CD4-positive, CD25-positive, alpha-beta regulatory T cell (primary cell): ENCODE measurements around the gene TNK1. TPM values are rescaled to one million over a fixed set of nuclear protein-coding genes. Genes with fewer than 3 reads are reported as not detected.

Experiments
- ATAC-seq, 2 donors: fragments of 150-1000 bp; cut with Tn5 transposase; one replicate each; pipeline ENCODE4 v1.10.0; 2021; ENCODE audit warnings: low read depth in 2 of 2, moderate number of reproducible peaks in 2 of 2, moderate library complexity in 1 of 2
- DNase-seq, 3 donors: peaks; one replicate each; pipeline versions ENCODE4 v3.0.0 to v3.0.0-alpha.2; 2012 to 2022; ENCODE audit warnings: mixed read lengths in 1 of 3
- H3K27ac ChIP-seq: one replicate; pipeline ENCODE4 v1.7.0; 2013; ENCODE audit warnings: mild to moderate bottlenecking, low read length; ENCODE audit not compliant: insufficient read depth, poor library complexity, severe bottlenecking
- H3K27me3 ChIP-seq: one replicate; pipeline ENCODE4 v1.7.0; 2013; ENCODE audit warnings: low read length; ENCODE audit not compliant: control insufficient read depth, insufficient read depth
- H3K36me3 ChIP-seq: one replicate; pipeline ENCODE4 v1.7.0; 2013; ENCODE audit warnings: mild to moderate bottlenecking, low read length, moderate library complexity; ENCODE audit not compliant: control insufficient read depth, insufficient read depth
- H3K4me1 ChIP-seq: 2 replicates; pipeline ENCODE4 v1.7.0; 2013; ENCODE audit warnings: mild to moderate bottlenecking, low read length; ENCODE audit not compliant: insufficient read depth, control insufficient read depth, poor library complexity, severe bottlenecking
- H3K4me3 ChIP-seq: one replicate; pipeline ENCODE4 v1.7.0; 2013; ENCODE audit warnings: low read depth, mild to moderate bottlenecking, low read length, moderate library complexity
- H3K9me3 ChIP-seq, 2 experiments: 1 replicate in 1 of 2; 2 replicates in 1 of 2; pipeline ENCODE4 v1.7.0; 2013; ENCODE audit warnings: low read length in 2 of 2, mild to moderate bottlenecking in 1 of 2, moderate library complexity in 1 of 2; ENCODE audit not compliant: control insufficient read depth in 2 of 2
- H3K27ac Mint-ChIP-seq, 3 donors: one replicate each; pipeline ENCODE4 v1.8.0; 2020 to 2022; ENCODE audit warnings: mild to moderate bottlenecking in 3 of 3, mixed read lengths in 3 of 3, moderate library complexity in 2 of 3
- H3K27me3 Mint-ChIP-seq: one replicate; pipeline ENCODE4 v1.8.0; 2022; ENCODE audit warnings: mild to moderate bottlenecking, mixed read lengths
- H3K36me3 Mint-ChIP-seq: one replicate; pipeline ENCODE4 v1.8.0; 2020; ENCODE audit warnings: mixed read lengths
- H3K4me1 Mint-ChIP-seq, 4 donors: one replicate each; pipeline ENCODE4 v1.8.0; 2020 to 2022; ENCODE audit warnings: mixed read lengths in 4 of 4, mild to moderate bottlenecking in 1 of 4
- H3K4me3 Mint-ChIP-seq, 4 donors: one replicate each; pipeline ENCODE4 v1.8.0; 2020 to 2022; ENCODE audit warnings: mild to moderate bottlenecking in 4 of 4, mixed read lengths in 4 of 4, moderate library complexity in 3 of 4
- H3K9me3 Mint-ChIP-seq, 7 donors: one replicate each; pipeline ENCODE4 v1.8.0; 2020 to 2022; ENCODE audit warnings: mixed read lengths in 7 of 7, mild to moderate bottlenecking in 3 of 7, moderate library complexity in 2 of 7
- polyA plus RNA-seq, 4 donors: library from polyadenylated mRNA; unstranded; fragments of 300-500 nt; fragmentation: Illumina TruSeq; gene quantifications; one replicate each; pipeline ENCODE4 v1.2.3, GENCODE V29; 2021
- total RNA-seq: library from RNA; stranded (reverse); gene quantifications from one replicate; pipeline ENCODE4 v1.2.3, GENCODE V29; 2022

Gene TNK1
- total and polyA plus RNA-seq, 5 donors from 2014 or later = 0.42 to 4.8 (median 1.5) TPM

DNA sequence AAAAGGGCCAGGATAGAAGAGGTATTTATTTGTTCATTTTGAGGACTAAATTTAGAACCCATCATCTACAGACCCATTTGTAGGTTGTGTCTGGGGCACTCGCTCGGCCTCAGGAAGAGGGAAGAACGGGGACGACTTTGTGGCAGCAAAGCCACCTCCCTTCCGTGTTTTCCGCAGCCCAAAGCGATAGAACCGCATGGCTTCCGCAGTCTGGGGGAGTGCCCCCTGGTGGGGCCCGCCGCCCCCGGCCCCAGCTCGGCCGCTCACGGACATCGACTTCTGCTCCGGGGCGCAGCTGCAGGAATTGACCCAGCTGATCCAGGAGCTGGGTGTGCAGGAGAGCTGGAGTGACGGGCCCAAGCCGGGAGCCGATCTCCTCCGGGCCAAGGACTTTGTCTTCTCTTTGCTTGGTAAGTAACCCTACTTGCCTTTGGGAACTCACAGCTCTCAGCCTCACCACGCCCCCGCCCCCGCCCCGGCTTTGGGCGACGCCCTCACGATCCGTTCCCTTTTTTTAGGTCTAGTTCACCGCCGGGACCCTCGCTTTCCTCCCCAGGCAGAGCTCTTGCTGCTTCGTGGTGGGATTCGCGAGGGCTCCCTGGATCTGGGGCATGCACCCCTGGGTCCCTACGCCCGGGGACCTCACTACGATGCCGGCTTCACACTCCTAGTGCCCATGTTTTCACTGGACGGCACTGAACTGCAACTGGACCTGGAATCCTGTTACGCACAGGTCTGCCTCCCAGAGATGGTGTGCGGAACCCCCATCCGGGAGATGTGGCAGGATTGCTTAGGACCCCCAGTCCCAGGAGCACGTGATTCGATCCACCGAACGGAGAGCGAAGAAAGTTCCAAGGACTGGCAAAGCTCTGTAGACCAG, 55.0 kb downstream of the TNK1 start:
- H3K4me1 ChIP-seq = peaks cover 54% of the 10 kb centered on the region
- Mint-ChIP-seq H3K27me3 (peaks cover 34% of the 10 kb centered on the region), H3K9me3 (no peaks in the 10 kb centered on the region), H3K36me3 (peaks cover 10% of the 10 kb centered on the region), H3K4me3 (peak overlapping the region; percentile 93 to 96 (median 95)), H3K4me1 (peaks cover 5 to 51% (median 31%) of the 10 kb centered on the region in 4 donors), H3K27ac (peak overlapping the region; percentile 92 to 98 (median 97))
- H3K36me3 ChIP-seq = no peaks in the 10 kb centered on the region
- DNase-seq (peak in 2 of 3 donors; percentile 48 to 81), ATAC-seq (peak; percentile 22 to 23)
- peak overlapping the region; percentile 93 for H3K27ac ChIP-seq
- H3K9me3 ChIP-seq = no peaks in the 10 kb centered on the region
- peaks cover 7% of the 10 kb centered on the region for H3K27me3 ChIP-seq
- peak overlapping the region; percentile 90 for H3K4me3 ChIP-seq

DNA sequence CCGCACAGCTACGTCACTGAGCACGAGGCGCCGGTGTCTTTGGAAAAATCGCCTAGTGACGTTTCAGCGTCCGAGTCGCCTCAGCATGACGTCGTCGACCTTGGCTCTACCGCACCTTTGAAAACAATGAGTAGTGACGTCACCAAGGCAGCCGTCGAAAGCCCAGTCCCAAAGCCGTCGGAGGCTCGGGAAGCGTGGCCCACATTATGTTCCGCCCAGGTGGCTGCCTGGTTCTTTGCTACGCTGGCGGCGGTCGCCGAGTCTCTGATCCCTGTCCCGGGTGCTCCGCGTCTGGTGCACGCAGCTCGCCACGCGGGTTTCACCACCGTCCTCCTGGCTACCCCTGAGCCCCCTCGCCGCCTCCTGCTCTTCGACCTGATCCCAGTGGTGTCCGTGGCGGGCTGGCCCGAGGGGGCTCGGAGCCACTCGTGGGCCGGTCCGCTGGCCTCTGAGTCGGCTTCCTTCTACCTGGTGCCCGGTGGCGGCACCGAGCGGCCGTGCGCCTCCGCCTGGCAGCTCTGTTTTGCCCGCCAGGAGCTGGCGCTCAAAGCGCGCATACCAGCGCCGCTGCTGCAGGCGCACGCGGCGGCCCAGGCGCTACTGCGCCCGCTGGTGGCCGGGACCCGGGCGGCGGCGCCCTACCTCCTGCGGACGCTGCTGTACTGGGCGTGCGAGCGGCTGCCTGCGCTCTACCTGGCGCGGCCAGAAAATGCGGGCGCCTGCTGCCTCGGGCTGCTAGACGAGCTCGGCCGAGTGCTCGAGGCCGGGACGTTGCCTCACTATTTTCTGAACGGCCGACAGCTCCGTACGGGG, 55.9 kb downstream of the TNK1 start:
- peaks cover 12% of the 10 kb centered on the region for H3K36me3 Mint-ChIP-seq
- H3K4me1 Mint-ChIP-seq = peaks cover 5 to 55% (median 31%) of the 10 kb centered on the region in 4 donors
- peak; percentile 68 to 72 for ATAC-seq
- peaks cover 43% of the 10 kb centered on the region for H3K27me3 Mint-ChIP-seq
- Histone ChIP-seq H3K27ac (peak overlapping the region; percentile 93), H3K9me3 (no peaks in the 10 kb centered on the region), H3K36me3 (no peaks in the 10 kb centered on the region), H3K27me3 (peaks cover 16% of the 10 kb centered on the region), H3K4me1 (peaks cover 56% of the 10 kb centered on the region), H3K4me3 (peak overlapping the region; percentile 70)
- DNase-seq = peak; percentile 65 to 88 (median 85)
- H3K9me3 Mint-ChIP-seq = no peaks in the 10 kb centered on the region
- H3K4me3 Mint-ChIP-seq = peak overlapping the region; percentile 93 to 96 (median 95)
- H3K27ac Mint-ChIP-seq = peak overlapping the region; percentile 82 to 98 (median 97)

DNA sequence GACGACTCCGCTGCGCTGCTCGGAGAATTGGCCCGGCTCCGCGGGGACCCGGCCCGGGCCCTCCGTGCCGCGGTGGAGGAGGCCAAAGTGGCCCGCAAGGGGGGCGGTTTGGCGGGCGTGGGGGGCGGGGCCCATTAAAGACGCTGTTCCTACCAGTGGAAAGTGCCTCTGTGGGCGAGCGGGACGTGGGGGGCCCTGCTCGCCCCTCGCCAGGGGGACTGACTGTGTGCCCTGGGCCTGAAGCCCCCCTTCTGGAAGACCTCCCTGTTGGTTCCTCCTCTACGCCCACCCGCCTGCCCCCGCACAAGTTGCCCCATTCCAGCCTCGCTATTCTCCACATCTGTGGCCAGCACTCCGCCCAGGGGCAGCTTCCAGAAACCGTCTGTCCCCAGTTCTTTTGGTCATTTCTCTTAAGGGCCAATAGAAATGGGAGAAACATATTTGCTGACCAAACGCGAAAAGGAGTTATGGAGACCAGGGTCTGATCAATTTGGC, 56.5 kb downstream of the TNK1 start:
- no peaks in the 10 kb centered on the region for H3K36me3 ChIP-seq
- Mint-ChIP-seq H3K27me3 (peaks cover 49% of the 10 kb centered on the region), H3K4me1 (peaks cover 5 to 56% (median 31%) of the 10 kb centered on the region in 4 donors), H3K9me3 (peaks cover 0 to 1% (median 0%) of the 10 kb centered on the region in 7 donors), H3K36me3 (peaks cover 14% of the 10 kb centered on the region), H3K27ac (peak overlapping the region in 2 of 3 donors; percentile 65 to 90), H3K4me3 (peak overlapping the region in 3 of 4 donors; percentile 40 to 96 (median 72))
- H3K4me1 ChIP-seq = peaks cover 56% of the 10 kb centered on the region
- ATAC-seq = no peak
- H3K9me3 ChIP-seq = no peaks in the 10 kb centered on the region
- no peak overlapping the region for H3K4me3 ChIP-seq
- H3K27ac ChIP-seq = peak overlapping the region; percentile 93
- peaks cover 20% of the 10 kb centered on the region for H3K27me3 ChIP-seq
- DNase-seq = no peak

DNA sequence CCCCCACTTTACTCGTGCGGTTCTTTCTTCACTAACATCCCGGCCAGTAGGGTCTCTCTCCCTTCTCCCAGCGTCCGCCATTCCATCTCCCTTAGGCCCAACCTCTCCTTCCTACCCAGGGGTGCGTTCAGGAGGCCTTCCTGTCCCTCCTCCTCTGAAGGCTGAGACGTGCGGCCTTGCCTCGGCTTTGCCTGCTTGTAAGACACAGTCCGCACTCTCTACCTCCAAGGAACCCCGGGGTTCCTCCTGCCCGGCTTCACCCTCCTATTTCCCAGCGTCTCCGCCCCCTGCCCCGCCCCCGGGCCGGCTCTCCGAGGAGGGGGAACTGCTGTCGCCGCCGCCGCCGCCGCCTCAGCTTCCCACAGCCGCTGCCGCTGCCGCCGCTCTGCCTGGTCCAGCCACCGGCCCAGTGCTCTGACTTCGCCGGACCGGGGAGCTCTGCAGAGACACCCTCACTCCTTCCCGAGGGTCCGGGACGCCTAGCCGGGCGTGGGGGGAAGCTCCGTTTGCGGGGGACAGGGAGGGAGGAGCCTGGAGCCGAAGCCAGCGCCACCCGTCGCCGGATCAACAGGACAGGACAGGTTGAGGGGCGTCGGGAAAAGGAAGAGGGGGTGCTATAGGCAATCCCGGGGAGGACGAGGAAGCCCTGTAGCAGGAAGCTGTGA, 57.2 kb downstream of the TNK1 start:
- H3K27me3 Mint-ChIP-seq = peaks cover 56% of the 10 kb centered on the region
- Histone ChIP-seq H3K27ac (no peak overlapping the region), H3K36me3 (no peaks in the 10 kb centered on the region), H3K4me1 (peaks cover 56% of the 10 kb centered on the region), H3K9me3 (no peaks in the 10 kb centered on the region), H3K4me3 (no peak overlapping the region), H3K27me3 (peaks cover 23% of the 10 kb centered on the region)
- H3K27ac Mint-ChIP-seq = peak overlapping the region in 2 of 3 donors; percentile 62 to 90
- peaks cover 0 to 2% (median 0%) of the 10 kb centered on the region in 7 donors for H3K9me3 Mint-ChIP-seq
- DNase-seq (peak in 2 of 3 donors; percentile 31 to 39), ATAC-seq (no peak)
- peak overlapping the region; percentile 62 to 89 (median 78) for H3K4me3 Mint-ChIP-seq
- H3K36me3 Mint-ChIP-seq = peaks cover 14% of the 10 kb centered on the region
- H3K4me1 Mint-ChIP-seq = peaks cover 5 to 56% (median 31%) of the 10 kb centered on the region in 4 donors

DNA sequence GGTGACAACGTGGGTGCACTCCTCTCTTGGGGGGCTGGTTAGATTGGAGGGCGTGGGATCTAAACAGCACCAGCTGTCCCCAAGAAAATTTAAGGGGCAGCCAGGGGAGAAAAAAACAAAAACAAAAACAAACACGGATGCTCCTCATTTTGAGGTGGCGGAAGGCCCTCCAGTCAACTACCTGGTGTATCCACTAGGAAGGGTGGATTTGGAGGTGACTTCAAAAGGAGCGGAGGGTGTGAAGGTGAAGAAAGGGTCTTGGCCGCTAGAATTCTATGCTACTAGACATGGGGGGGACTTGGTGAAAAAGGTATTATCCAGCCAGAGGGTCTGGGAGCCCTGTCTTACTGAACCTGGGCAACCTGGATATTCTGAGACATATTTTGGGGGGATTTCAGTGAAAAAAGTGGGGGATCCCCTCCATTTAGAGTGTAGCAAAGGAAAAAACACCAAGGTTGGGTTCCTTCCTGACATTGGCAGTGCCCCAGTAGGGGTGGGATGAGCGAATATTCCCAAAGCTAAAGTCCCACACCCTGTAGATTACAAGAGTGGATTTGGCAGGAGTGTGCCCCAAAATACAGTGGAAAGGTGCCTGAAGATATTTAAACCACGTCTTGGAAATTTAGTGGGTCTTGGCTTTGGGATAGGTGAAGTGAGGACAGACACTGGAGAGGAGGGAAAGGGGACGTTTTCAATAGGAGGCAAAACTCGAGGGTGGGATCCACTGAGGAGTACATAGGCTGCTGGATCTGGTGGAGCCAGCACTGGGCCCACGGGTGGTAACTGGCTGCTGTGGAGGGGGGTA, 58.0 kb downstream of the TNK1 start:
- Mint-ChIP-seq H3K4me3 (peak overlapping the region; percentile 62 to 87 (median 78)), H3K27me3 (peaks cover 64% of the 10 kb centered on the region), H3K27ac (peak overlapping the region in 2 of 3 donors; percentile 40 to 62), H3K4me1 (peaks cover 5 to 56% (median 31%) of the 10 kb centered on the region in 4 donors), H3K9me3 (peaks cover 0 to 2% (median 0%) of the 10 kb centered on the region in 7 donors), H3K36me3 (peaks cover 14% of the 10 kb centered on the region)
- Histone ChIP-seq H3K4me1 (peaks cover 56% of the 10 kb centered on the region), H3K36me3 (no peaks in the 10 kb centered on the region), H3K27me3 (peaks cover 23% of the 10 kb centered on the region), H3K9me3 (no peaks in the 10 kb centered on the region), H3K4me3 (no peak overlapping the region), H3K27ac (no peak overlapping the region)
- DNase-seq (no peak), ATAC-seq (no peak)
